IMR-90 (cell line): ENCODE measurements around the gene ERCC1. TPM values are rescaled to one million over a fixed set of nuclear protein-coding genes. Genes with fewer than 3 reads are reported as not detected.
A peak's percentile ranks its signal among the peaks of the same experiment; 100 is the strongest.

Experiments used
- ATAC-seq: fragments of 200-7000 bp; cut with Tn5 transposase; 2 replicates; pipeline ENCODE4 v1.9.1; 2020; ENCODE audit warnings: low read depth, mild to moderate bottlenecking, moderate library complexity
- BruUV-seq: library from RNA; stranded (reverse); fragments of 400-500 nt; replicated peaks from 2 replicates; lab custom pipeline; 2021; lab: Mats Ljungman, UMichigan
- CTCF ChIA-PET: fragments of 300-600 bp; formaldehyde crosslinking; extraction: SDS; loops from one replicate; lab custom pipeline; 2021; ENCODE audit warnings: antibody characterized with exemption; lab: Yijun Ruan, JAX
- POLR2A ChIA-PET: fragments of 300-600 bp; sonication (Branson Sonifier 250); formaldehyde crosslinking; loops from one replicate; lab custom pipeline; 2022; ENCODE audit warnings: antibody characterized with exemption; ENCODE audit not compliant: unreplicated experiment; lab: Charles Lee
- DNase-seq: peaks from one replicate; pipeline ENCODE4 v3.0.0; 2013
- H2AFZ ChIP-seq: replicated peaks from 2 replicates; pipeline ENCODE3; 2013; ENCODE audit warnings: low read length, mild to moderate bottlenecking; ENCODE audit not compliant: poor library complexity
- H2AK5ac ChIP-seq: 2 replicates; pipeline ENCODE4 v1.6.1; 2013; ENCODE audit warnings: low read depth, low read length, inconsistent platforms
- H2AK9ac ChIP-seq: replicated peaks from 2 replicates; pipeline ENCODE3; 2013; ENCODE audit warnings: mild to moderate bottlenecking, low read depth, low read length, moderate library complexity; ENCODE audit not compliant: poor library complexity
- H2BK120ac ChIP-seq: 2 replicates; pipeline ENCODE4 v1.6.1; 2013; ENCODE audit warnings: low read depth, low read length, inconsistent platforms
- H2BK15ac ChIP-seq: 3 replicates; pipeline ENCODE4 v1.6.1; 2013; ENCODE audit warnings: low read depth, low read length, inconsistent platforms
- H2BK20ac ChIP-seq: 2 replicates; pipeline ENCODE4 v1.6.1; 2013; ENCODE audit warnings: low read depth, mild to moderate bottlenecking, inconsistent platforms, low read length, moderate library complexity
- H2BK5ac ChIP-seq: 2 replicates; pipeline ENCODE4 v1.6.1; 2013; ENCODE audit warnings: mild to moderate bottlenecking, low read depth, low read length, inconsistent platforms; ENCODE audit not compliant: poor library complexity, severe bottlenecking
- H3K14ac ChIP-seq: replicated peaks from 2 replicates; pipeline ENCODE4 v1.6.1; 2013; ENCODE audit warnings: low read depth, low read length, inconsistent platforms
- H3K18ac ChIP-seq: 2 replicates; pipeline ENCODE4 v1.6.1; 2013; ENCODE audit warnings: low read depth, low read length, control low read depth
- H3K23ac ChIP-seq: 2 replicates; pipeline ENCODE4 v1.6.1; 2013; ENCODE audit warnings: low read depth, low read length, inconsistent platforms
- H3K27ac ChIP-seq: 2 replicates; pipeline ENCODE4 v1.5.1; 2013; ENCODE audit warnings: mild to moderate bottlenecking, control low read depth, low read length; ENCODE audit not compliant: insufficient read depth
- H3K27me3 ChIP-seq: 2 replicates; pipeline ENCODE4 v1.6.1; 2013; ENCODE audit warnings: low read length; ENCODE audit not compliant: control insufficient read depth, insufficient read depth
- H3K36me3 ChIP-seq: 2 replicates; pipeline ENCODE4 v1.6.1; 2013; ENCODE audit warnings: low read length, mixed read lengths; ENCODE audit not compliant: control insufficient read depth, insufficient read depth
- H3K4ac ChIP-seq: 2 replicates; pipeline ENCODE4 v1.6.1; 2013; ENCODE audit warnings: low read depth, low read length, inconsistent platforms
- H3K4me1 ChIP-seq: 2 replicates; pipeline ENCODE4 v1.6.1; 2013; ENCODE audit warnings: low read length, mixed read lengths; ENCODE audit not compliant: control insufficient read depth, insufficient read depth
- H3K4me2 ChIP-seq: 2 replicates; pipeline ENCODE4 v1.6.1; 2013; ENCODE audit warnings: low read depth, mild to moderate bottlenecking, control low read depth, low read length, moderate library complexity
- H3K4me3 ChIP-seq: 2 replicates; pipeline ENCODE4 v1.5.1; 2013; ENCODE audit warnings: low read depth, mild to moderate bottlenecking, control low read depth, low read length, moderate library complexity; ENCODE audit not compliant: insufficient read depth
- H3K56ac ChIP-seq: 2 replicates; pipeline ENCODE4 v1.6.1; 2013; ENCODE audit warnings: low read length, inconsistent platforms; ENCODE audit not compliant: insufficient read depth; ENCODE audit errors: extremely low read depth
- H3K79me1 ChIP-seq, 2 experiments: 2 replicates each; pipeline ENCODE4 v1.6.1; 2013; ENCODE audit warnings: low read length in 2 of 2, inconsistent platforms in 1 of 2, low read depth in 1 of 2
- H3K9ac ChIP-seq: 2 replicates; pipeline ENCODE4 v1.6.1; 2013; ENCODE audit warnings: low read depth, low read length, control low read depth
- H3K9me1 ChIP-seq: 2 replicates; pipeline ENCODE4 v1.6.1; 2013; ENCODE audit warnings: low read length, inconsistent platforms; ENCODE audit not compliant: insufficient read depth
- H3K9me3 ChIP-seq: 2 replicates; pipeline ENCODE4 v1.6.1; 2013; ENCODE audit warnings: low read length; ENCODE audit not compliant: control insufficient read depth, insufficient read depth
- H4K20me1 ChIP-seq: 2 replicates; pipeline ENCODE4 v1.6.1; 2013; ENCODE audit warnings: low read length, inconsistent platforms; ENCODE audit not compliant: insufficient read depth
- H4K5ac ChIP-seq: 2 replicates; pipeline ENCODE4 v1.6.1; 2013; ENCODE audit warnings: mild to moderate bottlenecking, low read depth, low read length, control low read depth
- H4K8ac ChIP-seq, 2 experiments: 2 replicates each; pipeline ENCODE4 v1.6.1; 2013; ENCODE audit warnings: low read depth in 2 of 2, low read length in 2 of 2, control low read depth in 1 of 2, inconsistent platforms in 1 of 2
- H4K91ac ChIP-seq: 2 replicates; pipeline ENCODE4 v1.6.1; 2013; ENCODE audit warnings: low read depth, low read length, inconsistent platforms; ENCODE audit not compliant: insufficient read depth
- BHLHE40 ChIP-seq: fragments of 150-350 bp; IDR thresholded peaks from 2 replicates; pipeline ENCODE4 v1.6.1; 2016; ENCODE audit warnings: mild to moderate bottlenecking, low read depth, low read length
- CEBPB ChIP-seq: IDR thresholded peaks from 2 replicates; pipeline ENCODE4 v1.6.1; 2012; ENCODE audit warnings: low read depth, low read length, improper control_type of control experiment
- CHD1 ChIP-seq: IDR thresholded peaks from 2 replicates; pipeline ENCODE4 v1.6.1; 2012; ENCODE audit warnings: low read depth, low read length, improper control_type of control experiment
- FOS ChIP-seq: fragments of 150-350 bp; IDR thresholded peaks from 2 replicates; pipeline ENCODE4 v1.6.1; 2016; ENCODE audit warnings: low read depth, low read length
- MAFK ChIP-seq: IDR thresholded peaks from 2 replicates; pipeline ENCODE4 v1.6.1; 2012; ENCODE audit warnings: low read depth, low read length, improper control_type of control experiment
- MAZ ChIP-seq: IDR thresholded peaks from 2 replicates; pipeline ENCODE4 v1.6.1; 2012; ENCODE audit warnings: low read depth, mild to moderate bottlenecking, low read length, improper control_type of control experiment, moderate library complexity, borderline replicate concordance
- MXI1 ChIP-seq: IDR thresholded peaks from 2 replicates; pipeline ENCODE4 v1.6.1; 2012; ENCODE audit warnings: low read depth, mild to moderate bottlenecking, low read length, moderate library complexity, borderline replicate concordance
- NFE2L2 ChIP-seq: fragments of 150-350 bp; IDR thresholded peaks from 2 replicates; pipeline ENCODE4 v1.6.1; 2016; ENCODE audit warnings: low read depth, mild to moderate bottlenecking, low read length
- POLR2A ChIP-seq: IDR thresholded peaks from 2 replicates; pipeline ENCODE4 v1.6.1; 2012; ENCODE audit warnings: mild to moderate bottlenecking, low read depth, low read length
- RAD21 ChIP-seq: IDR thresholded peaks from 2 replicates; pipeline ENCODE4 v1.6.1; 2012; ENCODE audit warnings: low read length, improper control_type of control experiment
- RCOR1 ChIP-seq: IDR thresholded peaks from 2 replicates; pipeline ENCODE4 v1.6.1; 2012; ENCODE audit warnings: mild to moderate bottlenecking, low read length, improper control_type of control experiment; ENCODE audit not compliant: insufficient replicate concordance
- RFX5 ChIP-seq: IDR thresholded peaks from 2 replicates; pipeline ENCODE4 v1.8.0; 2012; ENCODE audit warnings: low read depth, mild to moderate bottlenecking, low read length, moderate library complexity
- SMC3 ChIP-seq: fragments of 150-350 bp; IDR thresholded peaks from 2 replicates; pipeline ENCODE4 v1.6.1; 2016; ENCODE audit warnings: low read depth, mild to moderate bottlenecking, antibody characterized with exemption, low read length, moderate library complexity
- WGBS, 2 experiments: methylation state at CpG; one replicate each; pipeline versions ENCODE4 v1.1.5 to v1.1.7; 2013; ENCODE audit warnings: missing lambda C conversion rate in 2 of 2; ENCODE audit not compliant: insufficient read length in 1 of 2; ENCODE audit errors: extremely low coverage in 2 of 2; 5-methylcytosine and 5-hydroxymethylcytosine counted together
- dilution Hi-C: fragments of 300-500 bp; cut with HindIII; formaldehyde crosslinking; loops from one replicate; pipeline ENCODE4 v1.14.3; 2018; ENCODE audit warnings: low sequenced_read_pairs; ENCODE audit not compliant: unreplicated experiment
- in situ Hi-C: fragments of 300-500 bp; cut with MboI; formaldehyde crosslinking; loops from 3 replicates; pipeline ENCODE4 v1.14.3; 2019; ENCODE audit warnings: low sequenced_read_pairs, inconsistent platforms, mixed read lengths
- intact Hi-C: fragments of 100-400 bp; cut with micrococcal nuclease; formaldehyde crosslinking; loops from 2 replicates; pipeline ENCODE4 v1.10.0; 2022
- polyA plus RNA-seq, 3 experiments: library from polyadenylated mRNA; depleted of rRNA; stranded (reverse); fragments of >200 nt; gene quantifications; 2 replicates each; pipeline ENCODE4 v1.2.3, GENCODE V29; 2012; ENCODE audit warnings: low replicate concordance in 1 of 3
- total RNA-seq: library from RNA; depleted of rRNA; stranded (reverse); fragments of >200 nt; gene quantifications from 2 replicates; pipeline ENCODE4 v1.2.3, GENCODE V29; 2012
- TF ChIP-seq, protein P1 (sequence below): conservative IDR thresholded peaks from 2 replicates; pipeline ENCODE4 v1.5.1; 2012; ENCODE audit warnings: mild to moderate bottlenecking, low read depth, low read length, improper control_type of control experiment
- TF ChIP-seq, protein P2 (sequence below): fragments of 150-350 bp; IDR thresholded peaks from 2 replicates; pipeline ENCODE4 v1.6.1; 2016; ENCODE audit warnings: low read depth, mild to moderate bottlenecking, low read length, moderate library complexity, borderline replicate concordance

The ERCC1 gene
- total and polyA plus RNA-seq, 2 of the 4 experiments (the other 2 are of a cell fraction), result 84.2 to 132 TPM

DNA sequence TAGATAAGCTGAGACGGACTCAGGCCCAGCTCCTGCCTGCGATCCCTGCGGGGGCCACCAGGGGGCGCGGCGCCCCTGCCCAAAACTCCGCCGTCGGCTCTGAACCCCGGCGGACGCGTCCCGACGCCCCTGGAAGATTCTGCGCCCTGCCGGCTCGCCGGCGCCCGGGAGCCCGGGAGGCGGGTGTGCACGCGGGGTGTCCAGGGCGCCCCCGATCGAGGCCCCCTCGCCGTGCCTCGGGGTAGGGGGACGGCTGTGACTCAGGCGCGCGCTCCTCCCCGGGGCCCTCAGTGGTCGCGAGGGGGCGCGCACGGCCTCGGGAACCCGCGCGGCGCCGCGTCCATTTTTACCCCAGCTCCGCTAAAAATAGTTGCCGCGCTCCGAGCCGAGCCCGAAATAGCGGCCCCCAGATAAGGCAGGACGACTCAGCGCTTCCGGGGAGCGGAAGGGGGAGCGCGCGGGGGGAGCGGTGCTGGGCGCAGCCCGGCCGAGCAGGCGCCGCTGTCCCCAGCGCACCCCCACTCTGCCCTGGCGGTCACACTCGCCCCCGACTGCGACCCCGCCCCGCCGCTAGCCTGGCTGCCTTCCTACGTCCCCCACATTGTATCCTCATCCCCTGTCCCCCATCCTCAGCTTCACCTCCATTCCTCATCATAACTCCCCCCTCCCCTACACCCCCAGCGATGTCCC, 16.0 kb upstream of the ERCC1 start:
- dilution Hi-C loops (no loop called here), intact Hi-C loops (loop anchor here (1.0 kb wide), 3 partner anchors 28 to 46 kb away; partner anchors contain the start of gene FOSB), in situ Hi-C loops (loop anchor here (5.0 kb wide), 1 partner anchor 38 kb away; no protein-coding TSS in a partner anchor)
- H3K4ac ChIP-seq, result peak overlapping the region; percentile 94
- CTCF ChIA-PET, result interaction anchor here (0.6 to 3.3 kb wide), 24 partner anchors 8 to 254 kb away, joined by 3 to 87 read pairs (median 6); partner anchors contain the start of genes FOSB and SNRPD2
- peak overlapping the region; percentile 88; the same call in 2 of the 3 replicates for H2BK15ac ChIP-seq
- no peaks in the 10 kb centered on the region for H4K20me1 ChIP-seq
- 0% methylated on average over 42 of the region's 78 CpGs; no CpG with 5 or more reads in 1 of the 2 experiments for WGBS, 2 experiments
- no peak overlapping the region for H3K56ac ChIP-seq
- peak overlapping the region; percentile 99 for H2AK5ac ChIP-seq
- peak overlapping the region; percentile 81 for H4K5ac ChIP-seq
- H3K9me3 ChIP-seq, result no peaks in the 10 kb centered on the region
- BruUV-seq, result no TSS peak
- peak overlapping the region; percentile 69 for H3K4me2 ChIP-seq
- no peaks in the 10 kb centered on the region for H3K9me1 ChIP-seq
- H4K91ac ChIP-seq, result peak overlapping the region; percentile 89
- DNase-seq (peak; percentile 72), ATAC-seq (peak; percentile 72)
- H3K27me3 ChIP-seq, result no peaks in the 10 kb centered on the region
- peak overlapping the region; percentile 46 for H3K9ac ChIP-seq
- H2AK9ac ChIP-seq, result peak overlapping the region; percentile 75
- H3K4me3 ChIP-seq, result peak overlapping the region; percentile 64
- H3K14ac ChIP-seq, result peak overlapping the region; percentile 92
- TF ChIP-seq CEBPB (no peak), RFX5 (no peak), FOS (peak; percentile 49), RAD21 (peak; percentile 82), MAFK (no peak), RCOR1 (no peak), BHLHE40 (no peak), NFE2L2 (no peak; the same call in 1 of the 2 replicates), MXI1 (peak; percentile 16; the same call in 1 of the 2 replicates), SMC3 (peak; percentile 84), CHD1 (peak; percentile 85; the same call in 1 of the 2 replicates), MAZ (peak; percentile 94; the same call in 1 of the 2 replicates), POLR2A (peak; percentile 75)
- TF ChIP-seq, protein P1, sequence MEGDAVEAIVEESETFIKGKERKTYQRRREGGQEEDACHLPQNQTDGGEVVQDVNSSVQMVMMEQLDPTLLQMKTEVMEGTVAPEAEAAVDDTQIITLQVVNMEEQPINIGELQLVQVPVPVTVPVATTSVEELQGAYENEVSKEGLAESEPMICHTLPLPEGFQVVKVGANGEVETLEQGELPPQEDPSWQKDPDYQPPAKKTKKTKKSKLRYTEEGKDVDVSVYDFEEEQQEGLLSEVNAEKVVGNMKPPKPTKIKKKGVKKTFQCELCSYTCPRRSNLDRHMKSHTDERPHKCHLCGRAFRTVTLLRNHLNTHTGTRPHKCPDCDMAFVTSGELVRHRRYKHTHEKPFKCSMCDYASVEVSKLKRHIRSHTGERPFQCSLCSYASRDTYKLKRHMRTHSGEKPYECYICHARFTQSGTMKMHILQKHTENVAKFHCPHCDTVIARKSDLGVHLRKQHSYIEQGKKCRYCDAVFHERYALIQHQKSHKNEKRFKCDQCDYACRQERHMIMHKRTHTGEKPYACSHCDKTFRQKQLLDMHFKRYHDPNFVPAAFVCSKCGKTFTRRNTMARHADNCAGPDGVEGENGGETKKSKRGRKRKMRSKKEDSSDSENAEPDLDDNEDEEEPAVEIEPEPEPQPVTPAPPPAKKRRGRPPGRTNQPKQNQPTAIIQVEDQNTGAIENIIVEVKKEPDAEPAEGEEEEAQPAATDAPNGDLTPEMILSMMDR, result peak; percentile 84
- TF ChIP-seq, protein P2, sequence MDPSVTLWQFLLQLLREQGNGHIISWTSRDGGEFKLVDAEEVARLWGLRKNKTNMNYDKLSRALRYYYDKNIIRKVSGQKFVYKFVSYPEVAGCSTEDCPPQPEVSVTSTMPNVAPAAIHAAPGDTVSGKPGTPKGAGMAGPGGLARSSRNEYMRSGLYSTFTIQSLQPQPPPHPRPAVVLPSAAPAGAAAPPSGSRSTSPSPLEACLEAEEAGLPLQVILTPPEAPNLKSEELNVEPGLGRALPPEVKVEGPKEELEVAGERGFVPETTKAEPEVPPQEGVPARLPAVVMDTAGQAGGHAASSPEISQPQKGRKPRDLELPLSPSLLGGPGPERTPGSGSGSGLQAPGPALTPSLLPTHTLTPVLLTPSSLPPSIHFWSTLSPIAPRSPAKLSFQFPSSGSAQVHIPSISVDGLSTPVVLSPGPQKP, result peak; percentile 96; the same call in 1 of the 2 replicates
- POLR2A ChIA-PET, result interaction anchor here (0.9 kb wide), 1 partner anchor 39 kb away, joined by 4 read pairs; no protein-coding TSS in a partner anchor
- peak overlapping the region; percentile 88; the same call in 1 of the 2 replicates for H2BK20ac ChIP-seq
- H4K8ac ChIP-seq, result peak overlapping the region; percentile 48 to 97
- peak overlapping the region; percentile 89 for H2BK120ac ChIP-seq
- H2BK5ac ChIP-seq, result peak overlapping the region; percentile 78
- H2AFZ ChIP-seq, result peak overlapping the region; percentile 87
- H3K27ac ChIP-seq, result peak overlapping the region; percentile 62
- H3K18ac ChIP-seq, result peak overlapping the region; percentile 56
- peak overlapping the region; percentile 79 for H3K23ac ChIP-seq
- no peaks in the 10 kb centered on the region for H3K36me3 ChIP-seq
- H3K79me1 ChIP-seq, result peaks cover 0 to 23% of the 10 kb centered on the region in 2 experiments; a peak in 2 of 4 replicates
- peaks cover 17% of the 10 kb centered on the region for H3K4me1 ChIP-seq
